Left lung (tissue), 10 donors: ENCODE results near the gene AGGF1. TPM values are rescaled to one million over a fixed set of nuclear protein-coding genes. Genes with fewer than 3 reads are reported as not detected.

ENCODE experiments used
- ATAC-seq: fragments of 200-7000 bp; cut with Tn5 transposase; one replicate; pipeline ENCODE4 v1.9.1; 2020; ENCODE audit warnings: moderate library complexity
- DNase-seq, 4 donors: peaks; one replicate each; pipeline ENCODE4 v3.0.0-alpha.2; 2013 to 2020
- H3K27ac ChIP-seq, 2 donors: fragments of 200-600 bp; sonication (generic) in 1 of 2; one replicate each; pipeline versions ENCODE4 v1.5.0 to v1.8.0; 2020 to 2021
- H3K27me3 ChIP-seq, 2 donors: fragments of 200-600 bp; sonication (generic) in 1 of 2; one replicate each; pipeline versions ENCODE4 v1.5.0 to v1.8.0; 2020 to 2021
- H3K36me3 ChIP-seq, 2 donors: fragments of 200-600 bp; sonication (generic) in 1 of 2; one replicate each; pipeline versions ENCODE4 v1.5.0 to v1.8.0; 2020 to 2021
- H3K4me1 ChIP-seq, 2 donors: fragments of 200-600 bp; one replicate each; pipeline ENCODE4 v1.8.0; 2021
- H3K4me3 ChIP-seq, 2 donors: fragments of 200-600 bp; sonication (generic) in 1 of 2; one replicate each; pipeline versions ENCODE4 v1.5.0 to v1.8.0; 2020 to 2021; ENCODE audit warnings: mild to moderate bottlenecking in 1 of 2
- H3K9me3 ChIP-seq, 2 donors: fragments of 200-600 bp; sonication (generic) in 1 of 2; one replicate each; pipeline versions ENCODE4 v1.5.0 to v1.8.0; 2020 to 2021
- CTCF ChIP-seq, 2 donors: fragments of 200-600 bp; sonication (generic) in 1 of 2; IDR thresholded peaks; one replicate each; pipeline versions ENCODE4 v1.5.0 to v1.8.0; 2021; ENCODE audit warnings: antibody characterized with exemption in 2 of 2
- intact Hi-C, 2 donors: fragments of 100-400 bp; cut with DNase I; formaldehyde crosslinking; loops; one replicate each; pipeline versions ENCODE4 v1.11.2 to v1.14.2; 2022
- polyA plus RNA-seq, 6 donors: library from polyadenylated mRNA; unstranded; fragments of 120-200 nt; gene quantifications; one replicate each; pipeline ENCODE4 v1.2.1, GENCODE V29; 2013; ENCODE audit not compliant: insufficient read length in 6 of 6
- total RNA-seq, 2 donors: library from RNA; stranded (reverse); fragmentation: NEBNext Ultra II Directional; extraction: Animal tissue kit (Norgen Biotek cat#: 25700); gene quantifications; one replicate each; pipeline ENCODE4 v1.2.1, GENCODE V29; 2021
- donor health status: DM: no; HTN: yes; CAD: no.
- donor health status: DM: no; HTN: no; CAD: no.

Gene AGGF1
- total and polyA plus RNA-seq, 8 donors = 20.9 to 27.2 (median 25.2) TPM

- Histone ChIP-seq H3K27me3 (no peaks in the 10 kb centered on the region), H3K4me1 (no peaks in the 10 kb centered on the region), H3K9me3 (no peaks in the 10 kb centered on the region), H3K36me3 (no peaks in the 10 kb centered on the region), H3K4me3 (no peak overlapping the region), H3K27ac (no peak overlapping the region)
- intact Hi-C loops = no loop called here
- ATAC-seq (no peak), DNase-seq (no peak)
- TF ChIP-seq CTCF (IDR thresholded peaks at IDR 0.05) = no peak
Measured at GRCh38 chr5:77012601-77013000, 17.6 kb upstream of the AGGF1 start.

- Histone ChIP-seq H3K4me3 (no peak overlapping the region), H3K27ac (no peak overlapping the region), H3K4me1 (no peaks in the 10 kb centered on the region), H3K36me3 (no peaks in the 10 kb centered on the region), H3K9me3 (no peaks in the 10 kb centered on the region), H3K27me3 (no peaks in the 10 kb centered on the region)
- peak in 2 of 4 donors; percentile 17 to 53 for DNase-seq
- peak; percentile 61 for ATAC-seq
- intact Hi-C loops = no loop called here
- TF ChIP-seq CTCF (IDR thresholded peaks at IDR 0.05) = peak in 1 of 2 donors; percentile 18
Measured at GRCh38 chr5:77015938-77016569, 14.2 kb upstream of the AGGF1 start.

- Histone ChIP-seq H3K4me1 (no peaks in the 10 kb centered on the region), H3K4me3 (no peak overlapping the region), H3K27me3 (peaks cover 0 to 4% of the 10 kb centered on the region in 2 donors), H3K9me3 (no peaks in the 10 kb centered on the region), H3K36me3 (no peaks in the 10 kb centered on the region), H3K27ac (no peak overlapping the region)
- no peak for TF ChIP-seq CTCF (IDR thresholded peaks at IDR 0.05)
- DNase-seq (no peak), ATAC-seq (no peak)
- intact Hi-C loops = no loop called here
Measured at GRCh38 chr5:77016962-77017361, 13.2 kb upstream of the AGGF1 start.

GRCh38 chr5:77017668-77018067, 12.5 kb upstream of the AGGF1 start:
- intact Hi-C loops = no loop called here
- Histone ChIP-seq H3K36me3 (no peaks in the 10 kb centered on the region), H3K4me3 (no peak overlapping the region), H3K27ac (no peak overlapping the region), H3K4me1 (no peaks in the 10 kb centered on the region), H3K9me3 (no peaks in the 10 kb centered on the region), H3K27me3 (peaks cover 0 to 9% of the 10 kb centered on the region in 2 donors)
- DNase-seq = no peak
- no peak for TF ChIP-seq CTCF (IDR thresholded peaks at IDR 0.05)
- no peak for ATAC-seq

- no peak for DNase-seq
Measured at GRCh38 chr5:77022511-77023417, 7.4 kb upstream of the AGGF1 start.

More at GRCh38 chr5:77022511-77023417, 7.4 kb upstream of the AGGF1 start:
- Histone ChIP-seq H3K9me3 (no peaks in the 10 kb centered on the region), H3K4me3 (no peak overlapping the region), H3K27me3 (peaks cover 0 to 12% of the 10 kb centered on the region in 2 donors), H3K4me1 (no peaks in the 10 kb centered on the region), H3K27ac (no peak overlapping the region), H3K36me3 (no peaks in the 10 kb centered on the region)
- no peak for TF ChIP-seq CTCF (IDR thresholded peaks at IDR 0.05)
- intact Hi-C loops = no loop called here
- no peak for ATAC-seq
